Ascending aorta (tissue), 2 donors: Measurements from ENCODE around the gene ZBTB9. TPM values are rescaled to one million over a fixed set of nuclear protein-coding genes. Genes with fewer than 3 reads are reported as not detected.

ENCODE experiments used
- DNase-seq, 2 donors: peaks; one replicate each; pipeline ENCODE4 v3.0.0-alpha.2; 2019; ENCODE audit warnings: low spot score in 2 of 2
- H3K27ac ChIP-seq, 2 donors: fragments of 200-600 bp; sonication (generic); one replicate each; pipeline ENCODE4 v1.5.1; 2016 to 2017; ENCODE audit warnings: mild to moderate bottlenecking in 1 of 2
- H3K27me3 ChIP-seq: fragments of 200-600 bp; sonication (generic); one replicate; pipeline ENCODE4 v1.5.1; 2017
- H3K36me3 ChIP-seq, 2 donors: fragments of 200-600 bp; sonication (generic); one replicate each; pipeline ENCODE4 v1.5.1; 2016
- H3K4me1 ChIP-seq, 2 donors: fragments of 200-600 bp; sonication (generic); one replicate each; pipeline ENCODE4 v1.5.1; 2016 to 2017; ENCODE audit warnings: mild to moderate bottlenecking in 1 of 2
- H3K4me3 ChIP-seq, 2 donors: fragments of 200-600 bp; sonication (generic); one replicate each; pipeline ENCODE4 v1.5.1; 2016 to 2017; ENCODE audit warnings: mild to moderate bottlenecking in 1 of 2
- H3K9me3 ChIP-seq, 2 donors: fragments of 200-600 bp; sonication (generic); one replicate each; pipeline ENCODE4 v1.5.1; 2016
- CTCF ChIP-seq, 3 experiments: fragments of 200-600 bp in 2 of 3; fragments of 450-650 bp in 1 of 3; sonication (generic) in 2 of 3; IDR thresholded peaks; one replicate each; pipeline ENCODE4 v1.5.1; 2016 to 2019; ENCODE audit warnings: antibody characterized with exemption in 3 of 3, mild to moderate bottlenecking in 1 of 3, moderate library complexity in 1 of 3
- intact Hi-C: fragments of 100-400 bp; cut with DNase I; formaldehyde crosslinking; loops from one replicate; pipeline ENCODE4 v1.15.1; 2023
- total RNA-seq: library from RNA; depleted of rRNA; stranded (reverse); fragments of >200 nt; gene quantifications from one replicate; pipeline ENCODE4 v1.1.0, GENCODE V29; 2016

Gene ZBTB9
- total RNA-seq, 1 donor from 2014 or later, result 45.8 TPM

GRCh38 chr6:33443619-33444504 is 10.5 kb upstream of the ZBTB9 start:
- Histone ChIP-seq H3K36me3 (peaks cover 46 to 68% of the 10 kb centered on the region in 2 donors), H3K4me1 (no peaks in the 10 kb centered on the region), H3K27me3 (no peaks in the 10 kb centered on the region), H3K27ac (no peak overlapping the region), H3K4me3 (no peak overlapping the region), H3K9me3 (no peaks in the 10 kb centered on the region)
- no peak for DNase-seq
- intact Hi-C loops, result no loop called here
- no peak for TF ChIP-seq CTCF (IDR thresholded peaks at IDR 0.05)

- TF ChIP-seq CTCF (IDR thresholded peaks at IDR 0.05), result no peak
- no peaks in the 10 kb centered on the region for H3K27me3 ChIP-seq
- H3K4me1 ChIP-seq, result no peaks in the 10 kb centered on the region
- H3K27ac ChIP-seq, result no peak overlapping the region
- H3K36me3 ChIP-seq, result peaks cover 48 to 68% of the 10 kb centered on the region in 2 donors
- no peaks in the 10 kb centered on the region for H3K9me3 ChIP-seq
- DNase-seq, result no peak
- H3K4me3 ChIP-seq, result no peak overlapping the region
- intact Hi-C loops, result no loop called here
These were observed 9.2 kb upstream of the ZBTB9 start for GRCh38 chr6:33445119-33445603.

- Histone ChIP-seq H3K27me3 (no peaks in the 10 kb centered on the region), H3K4me1 (no peaks in the 10 kb centered on the region), H3K36me3 (peaks cover 45 to 66% of the 10 kb centered on the region in 2 donors), H3K27ac (no peak overlapping the region), H3K9me3 (no peaks in the 10 kb centered on the region), H3K4me3 (no peak overlapping the region)
- no peak for DNase-seq
- TF ChIP-seq CTCF (IDR thresholded peaks at IDR 0.05), result no peak
- intact Hi-C loops, result no loop called here
These were observed 8.0 kb upstream of the ZBTB9 start for GRCh38 chr6:33446356-33446755.

- peaks cover 6 to 17% of the 10 kb centered on the region in 2 donors for H3K4me1 ChIP-seq
- peaks cover 17 to 34% of the 10 kb centered on the region in 2 donors for H3K36me3 ChIP-seq
- no peak for TF ChIP-seq CTCF (IDR thresholded peaks at IDR 0.05)
- no peak overlapping the region for H3K27ac ChIP-seq
- no peak for DNase-seq
- no peaks in the 10 kb centered on the region for H3K9me3 ChIP-seq
- H3K4me3 ChIP-seq, result no peak overlapping the region
- no peaks in the 10 kb centered on the region for H3K27me3 ChIP-seq
- intact Hi-C loops, result loop anchor here (5.0 kb wide), 1 partner anchor 122 kb away; no protein-coding TSS in a partner anchor
These were observed 3.9 kb upstream of the ZBTB9 start for GRCh38 chr6:33450434-33450833.

GRCh38 chr6:33451606-33452005 is 2.8 kb upstream of the ZBTB9 start:
- DNase-seq, result no peak
- Histone ChIP-seq H3K9me3 (no peaks in the 10 kb centered on the region), H3K27me3 (no peaks in the 10 kb centered on the region), H3K27ac (no peak overlapping the region), H3K36me3 (peaks cover 11 to 25% of the 10 kb centered on the region in 2 donors), H3K4me1 (peaks cover 6 to 17% of the 10 kb centered on the region in 2 donors), H3K4me3 (no peak overlapping the region)
- intact Hi-C loops, result loop anchor here (5.0 kb wide), 1 partner anchor 121 kb away; no protein-coding TSS in a partner anchor
- no peak for TF ChIP-seq CTCF (IDR thresholded peaks at IDR 0.05)
